ENCODE data around the gene KIF6. TPM values are rescaled to one million over a fixed set of nuclear protein-coding genes. Genes with fewer than 3 reads are reported as not detected.
"Not testable (repeated sequence)": the region's sequence is repeated elsewhere in the genome, so short reads cannot be mapped to it uniquely, and the experiment has no call there.

Gene KIF6
- total and polyA plus RNA-seq, 5 donors: 0.25 to 1.4 (median 0.43) TPM

DNA sequence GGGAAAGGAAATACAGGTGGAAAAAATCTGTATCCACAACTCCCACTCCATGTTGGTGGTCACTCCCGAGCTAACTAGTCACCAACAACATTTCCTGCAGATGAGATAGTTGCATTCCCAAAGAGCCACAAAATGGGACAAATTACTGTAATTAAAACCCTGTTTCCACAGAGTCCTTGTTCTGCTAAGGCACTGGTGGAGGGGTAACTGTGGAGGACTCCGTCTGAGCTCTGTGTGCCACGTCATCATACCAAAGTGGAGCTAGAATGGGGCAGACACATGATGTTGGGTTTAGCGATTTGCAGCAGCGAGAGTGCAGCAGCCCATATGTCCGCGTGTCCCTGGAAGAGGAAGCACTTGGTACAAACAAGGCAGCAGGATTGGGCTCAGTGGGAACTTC lies 230.2 kb downstream of the KIF6 start:
- ATAC-seq: no peak
- 84% methylated on average over 7 of the region's 7 CpGs for WGBS
- H3K4me1 ChIP-seq (ENCODE audit: control insufficient read depth, insufficient read depth, low read length): peaks cover 2% of the 10 kb centered on the region

DNA sequence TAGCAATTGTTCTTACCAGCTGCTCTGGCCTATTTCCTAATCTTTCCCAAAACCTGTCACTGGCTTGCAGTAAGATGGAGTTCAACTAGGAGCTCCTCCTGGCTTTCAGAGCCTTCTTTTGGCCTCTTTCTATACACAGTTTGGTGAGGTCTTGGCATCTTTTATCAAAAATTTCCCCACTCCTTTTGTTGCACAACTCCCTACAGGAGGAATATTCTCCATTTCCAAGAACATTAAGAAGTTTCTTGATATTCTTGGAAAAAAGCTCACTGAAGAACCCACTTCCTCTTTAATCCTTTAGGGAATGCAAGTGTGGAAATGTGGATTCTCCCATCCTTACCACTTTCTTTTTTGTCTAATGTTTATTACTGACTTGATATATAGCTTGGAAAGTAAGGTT lies 231.4 kb downstream of the KIF6 start:
- no peak for DNase-seq
- Histone ChIP-seq H3K9me3 (ENCODE audit: control insufficient read depth, low read length) (no peaks in the 10 kb centered on the region), H3K27ac (ENCODE audit: low read length) (no peak overlapping the region), H3K4me3 (ENCODE audit: low read length) (no peak overlapping the region), H3K4me1 (ENCODE audit: control insufficient read depth, insufficient read depth, low read length) (peaks cover 2% of the 10 kb centered on the region), H3K27me3 (ENCODE audit: control insufficient read depth, insufficient read depth) (no peaks in the 10 kb centered on the region)
- intact Hi-C loops (cut with DNase I): no loop called here
- ATAC-seq: peak; percentile 23 to 42

More for the DNA sequence above, 230.2 kb downstream of the KIF6 start:
- Histone ChIP-seq H3K27ac (ENCODE audit: low read length) (no peak overlapping the region), H3K9me3 (ENCODE audit: control insufficient read depth, low read length) (no peaks in the 10 kb centered on the region), H3K4me3 (ENCODE audit: low read length) (no peak overlapping the region), H3K27me3 (ENCODE audit: control insufficient read depth, insufficient read depth) (no peaks in the 10 kb centered on the region)
- no peak for DNase-seq
- intact Hi-C loops (cut with DNase I): no loop called here

DNA sequence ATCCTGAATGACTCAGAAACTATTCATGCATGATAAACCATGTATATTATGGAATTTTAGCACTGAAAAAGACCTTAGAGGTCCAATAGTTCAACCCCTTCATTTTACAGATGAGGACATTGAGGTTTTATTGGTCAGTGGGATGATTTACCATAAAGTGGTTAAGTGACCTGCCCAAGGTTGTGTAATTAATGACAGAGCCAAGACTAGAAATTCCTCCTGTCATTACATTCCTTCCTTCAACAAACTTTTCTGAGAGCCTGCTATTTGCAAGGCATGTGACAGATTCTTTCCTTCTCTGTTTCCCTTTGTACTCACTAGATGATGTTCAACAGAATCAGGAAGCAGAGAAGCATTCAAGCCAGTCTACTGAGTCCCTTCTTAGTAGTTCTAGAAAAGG lies 232.0 kb downstream of the KIF6 start:
- no peak overlapping the region for H3K27ac ChIP-seq (ENCODE audit: low read length)
- H3K27me3 ChIP-seq (ENCODE audit: control insufficient read depth, insufficient read depth): no peaks in the 10 kb centered on the region
- ATAC-seq: no peak
- DNase-seq: no peak
- H3K4me1 ChIP-seq (ENCODE audit: control insufficient read depth, insufficient read depth, low read length): peaks cover 2% of the 10 kb centered on the region
- H3K4me3 ChIP-seq (ENCODE audit: low read length): no peak overlapping the region
- no peaks in the 10 kb centered on the region for H3K9me3 ChIP-seq (ENCODE audit: control insufficient read depth, low read length)
- intact Hi-C loops (cut with DNase I): no loop called here

DNA sequence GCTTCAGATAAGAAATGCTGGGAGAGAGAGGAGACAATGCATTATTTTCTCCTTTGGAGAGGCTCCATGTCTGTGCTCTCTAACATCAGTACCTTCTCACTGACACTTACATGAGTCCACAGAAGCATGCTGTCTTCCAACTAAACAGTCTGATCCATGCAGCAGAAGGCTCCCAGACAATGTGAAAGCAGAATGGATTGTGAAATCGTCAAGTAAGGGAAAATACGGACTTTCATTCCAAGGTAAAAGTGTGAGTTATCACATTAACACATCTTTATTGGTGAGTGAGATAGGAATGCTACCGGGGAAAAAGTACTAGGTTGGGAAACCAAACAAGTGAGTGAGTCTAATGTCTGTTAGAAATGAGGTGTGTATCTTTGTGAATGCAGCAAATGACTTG lies 235.1 kb downstream of the KIF6 start:
- peaks cover 4% of the 10 kb centered on the region for H3K4me1 ChIP-seq (ENCODE audit: control insufficient read depth, insufficient read depth, low read length)
- DNase-seq (no peak), ATAC-seq (peak; percentile 62 to 74)
- 33% methylated on average over 3 of the region's 3 CpGs for WGBS
- H3K27ac ChIP-seq (ENCODE audit: low read length): no peak overlapping the region
- H3K9me3 ChIP-seq (ENCODE audit: control insufficient read depth, low read length): no peaks in the 10 kb centered on the region
- no peaks in the 10 kb centered on the region for H3K27me3 ChIP-seq (ENCODE audit: control insufficient read depth, insufficient read depth)
- H3K4me3 ChIP-seq (ENCODE audit: low read length): no peak overlapping the region
- intact Hi-C loops (cut with DNase I): no loop called here

DNA sequence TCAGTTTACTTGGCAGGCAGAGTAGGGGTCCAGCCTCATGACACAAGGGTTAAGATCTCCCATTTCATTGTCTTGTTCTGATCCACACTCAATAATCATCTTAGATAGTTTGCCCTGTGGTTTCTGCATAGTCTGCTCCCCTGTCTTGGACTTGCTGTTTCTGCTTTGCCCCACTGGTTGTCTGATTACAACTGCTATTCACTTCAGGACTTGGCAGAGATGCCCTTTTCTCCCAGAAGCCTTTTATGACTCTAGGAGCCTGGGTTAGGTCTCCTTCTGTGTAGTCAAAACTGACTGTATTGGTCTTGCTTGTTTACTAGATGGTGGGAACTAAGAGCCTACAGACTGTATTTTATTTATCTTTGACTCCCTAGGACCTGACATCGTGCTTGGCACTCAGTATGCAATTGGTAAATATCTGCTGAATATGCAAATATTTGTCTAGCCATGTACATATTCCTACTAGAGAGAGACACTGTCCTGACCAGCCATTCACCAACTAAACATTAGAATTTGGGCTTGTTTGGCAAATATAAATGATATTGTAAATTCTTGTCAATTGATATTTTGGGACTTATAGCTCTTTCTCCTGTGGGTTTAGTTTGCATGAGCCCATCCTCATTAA lies 236.8 kb downstream of the KIF6 start:
- no peak overlapping the region for H3K27ac ChIP-seq (ENCODE audit: low read length)
- 75% methylated on average over 1 of the region's 1 CpG for WGBS
- peaks cover 4% of the 10 kb centered on the region for H3K4me1 ChIP-seq (ENCODE audit: control insufficient read depth, insufficient read depth, low read length)
- H3K9me3 ChIP-seq (ENCODE audit: control insufficient read depth, low read length): no peaks in the 10 kb centered on the region
- DNase-seq (no peak), ATAC-seq (no peak)
- H3K4me3 ChIP-seq (ENCODE audit: low read length): no peak overlapping the region
- intact Hi-C loops (cut with DNase I): no loop called here
- no peaks in the 10 kb centered on the region for H3K27me3 ChIP-seq (ENCODE audit: control insufficient read depth, insufficient read depth)

DNA sequence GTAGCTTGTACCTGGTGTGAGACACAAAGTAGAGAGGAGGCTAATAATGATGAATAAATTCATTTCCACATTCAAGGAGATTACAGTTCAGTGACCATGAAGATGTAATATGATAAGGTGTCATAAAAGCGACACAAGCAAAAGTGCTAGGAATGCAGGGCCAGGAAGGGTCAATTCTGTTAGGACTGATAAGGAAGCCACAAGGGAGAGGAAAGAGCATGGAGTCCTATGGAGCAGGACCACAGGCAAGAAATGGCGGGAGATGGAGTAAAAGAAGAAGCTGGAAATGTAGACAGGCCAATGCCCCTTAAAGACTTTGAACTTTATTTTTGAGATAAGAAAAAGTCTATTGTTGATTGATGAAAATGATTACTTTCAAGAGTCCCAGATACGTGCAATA lies 240.9 kb downstream of the KIF6 start:
- H3K4me3 ChIP-seq (ENCODE audit: low read length): no peak overlapping the region
- H3K4me1 ChIP-seq (ENCODE audit: control insufficient read depth, insufficient read depth, low read length): peaks cover 3% of the 10 kb centered on the region
- intact Hi-C loops (cut with DNase I): no loop called here
- H3K9me3 ChIP-seq (ENCODE audit: control insufficient read depth, low read length): no peaks in the 10 kb centered on the region
- H3K27ac ChIP-seq (ENCODE audit: low read length): no peak overlapping the region
- 79% methylated on average over 3 of the region's 3 CpGs for WGBS
- no peak for ATAC-seq
- DNase-seq: no peak
- no peaks in the 10 kb centered on the region for H3K27me3 ChIP-seq (ENCODE audit: control insufficient read depth, insufficient read depth)

DNA sequence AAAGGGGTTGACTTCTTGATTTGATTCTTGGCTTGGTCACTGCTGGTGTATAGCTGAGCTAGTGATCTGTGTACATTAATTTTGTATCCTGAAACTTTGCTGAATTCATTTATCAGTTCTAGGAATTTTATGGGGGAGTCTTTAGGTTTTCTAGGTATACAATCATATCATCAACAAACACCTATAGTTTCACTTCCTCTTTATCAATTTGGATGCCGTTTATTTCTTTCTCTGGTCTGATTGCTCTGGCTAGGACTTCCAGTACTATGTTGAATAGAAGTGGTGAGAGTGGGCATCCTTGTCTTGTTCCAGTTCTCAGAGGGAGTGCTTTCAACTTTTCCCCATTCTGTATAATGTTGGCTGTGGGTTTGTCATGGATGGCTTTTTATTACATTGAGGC lies 245.4 kb downstream of the KIF6 start:
- H3K27ac ChIP-seq (ENCODE audit: low read length); intact Hi-C loops (cut with DNase I); ATAC-seq; H3K9me3 ChIP-seq (ENCODE audit: control insufficient read depth, low read length); H3K4me1 ChIP-seq (ENCODE audit: control insufficient read depth, insufficient read depth, low read length); H3K27me3 ChIP-seq (ENCODE audit: control insufficient read depth, insufficient read depth); DNase-seq; H3K4me3 ChIP-seq (ENCODE audit: low read length): not testable (repeated sequence)
- 78% methylated on average over 1 of the region's 1 CpG for WGBS

DNA sequence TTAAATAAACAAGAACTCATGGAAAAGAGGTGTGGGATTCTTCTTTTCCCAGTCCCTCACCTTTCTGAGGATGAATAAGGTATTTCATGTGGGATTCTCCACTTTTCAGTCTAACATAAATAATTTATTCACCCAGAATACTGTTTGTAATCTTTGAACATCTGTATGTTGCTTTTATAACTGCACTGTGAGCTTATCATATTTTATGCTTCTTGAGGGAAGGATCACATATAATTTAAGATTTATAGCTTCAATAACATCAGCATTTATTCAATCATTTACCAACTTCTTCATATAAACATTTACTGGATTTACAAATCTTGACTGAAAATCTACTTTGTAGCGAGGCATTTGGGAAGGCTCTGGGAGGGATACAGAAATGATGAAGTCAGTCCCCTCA lies 248.5 kb downstream of the KIF6 start:
- intact Hi-C loops (cut with DNase I): no loop called here
- Histone ChIP-seq H3K4me1 (ENCODE audit: control insufficient read depth, insufficient read depth, low read length) (peaks cover 3% of the 10 kb centered on the region), H3K4me3 (ENCODE audit: low read length) (no peak overlapping the region), H3K27me3 (ENCODE audit: control insufficient read depth, insufficient read depth) (no peaks in the 10 kb centered on the region), H3K9me3 (ENCODE audit: control insufficient read depth, low read length) (no peaks in the 10 kb centered on the region), H3K27ac (ENCODE audit: low read length) (no peak overlapping the region)
- DNase-seq (no peak), ATAC-seq (no peak)
- 89% methylated on average over 1 of the region's 1 CpG for WGBS

DNA sequence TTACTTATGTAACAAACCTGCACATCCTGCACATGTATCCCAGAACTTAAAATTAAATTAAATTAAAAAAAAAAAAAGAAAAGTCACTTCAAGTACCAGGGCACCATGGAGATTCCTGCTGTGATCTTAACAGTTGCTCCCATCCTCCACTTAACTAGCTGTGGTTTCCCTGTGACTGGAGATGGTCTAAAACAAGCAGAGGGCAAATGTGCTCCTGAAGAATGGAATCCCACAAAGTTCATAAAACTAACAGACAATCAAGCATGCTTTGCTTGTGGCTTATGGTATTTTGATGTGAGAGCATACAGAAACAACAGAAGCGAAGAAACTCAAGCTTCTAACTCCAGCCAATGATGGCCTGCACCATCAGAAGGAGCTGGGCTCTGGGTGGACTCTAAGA lies 249.1 kb downstream of the KIF6 start:
- H3K4me1 ChIP-seq (ENCODE audit: control insufficient read depth, insufficient read depth, low read length): peaks cover 3% of the 10 kb centered on the region

DNA sequence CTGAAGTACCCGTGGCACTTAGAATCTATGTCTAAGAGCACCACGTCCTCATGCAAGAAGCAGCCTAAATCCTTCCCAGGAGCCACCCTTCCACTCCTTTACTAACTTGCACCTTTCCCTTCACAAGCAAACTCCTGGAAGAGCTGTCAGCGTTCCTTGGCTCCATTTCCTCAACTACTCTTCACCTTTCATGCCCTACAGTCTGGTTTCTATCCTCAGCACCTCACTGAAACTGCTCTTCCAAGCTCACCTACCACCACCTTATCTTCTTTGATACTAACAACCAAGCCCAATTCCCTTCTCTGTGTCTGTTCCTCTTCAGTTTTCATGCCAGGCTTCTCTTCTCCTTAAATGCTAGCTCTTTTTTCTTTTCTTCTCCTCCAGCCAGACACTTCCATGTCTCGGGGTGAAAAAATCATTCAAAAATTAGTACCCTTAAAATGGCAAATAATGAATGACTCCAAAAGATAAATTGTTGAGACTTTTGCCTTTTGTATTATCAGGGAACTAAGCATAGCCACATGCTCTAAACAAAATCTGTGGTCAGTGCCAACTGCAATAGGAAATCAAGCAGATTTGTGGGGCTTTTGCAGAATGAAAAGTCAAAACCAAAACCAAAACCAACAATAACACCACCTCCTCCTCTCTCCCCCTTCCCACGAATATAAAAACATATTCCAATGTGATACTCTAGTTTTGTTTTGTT lies 253.1 kb downstream of the KIF6 start:
- intact Hi-C loops (cut with DNase I): no loop called here
- peak in 1 of 2 donors; percentile 36 for ATAC-seq
- WGBS: 47% methylated on average over 5 of the region's 5 CpGs

More for the DNA sequence above, 249.1 kb downstream of the KIF6 start:
- Histone ChIP-seq H3K27ac (ENCODE audit: low read length) (no peak overlapping the region), H3K9me3 (ENCODE audit: control insufficient read depth, low read length) (no peaks in the 10 kb centered on the region), H3K27me3 (ENCODE audit: control insufficient read depth, insufficient read depth) (no peaks in the 10 kb centered on the region), H3K4me3 (ENCODE audit: low read length) (no peak overlapping the region)
- intact Hi-C loops (cut with DNase I): no loop called here
- DNase-seq (no peak), ATAC-seq (no peak)
- WGBS: 92% methylated on average over 1 of the region's 1 CpG

DNA sequence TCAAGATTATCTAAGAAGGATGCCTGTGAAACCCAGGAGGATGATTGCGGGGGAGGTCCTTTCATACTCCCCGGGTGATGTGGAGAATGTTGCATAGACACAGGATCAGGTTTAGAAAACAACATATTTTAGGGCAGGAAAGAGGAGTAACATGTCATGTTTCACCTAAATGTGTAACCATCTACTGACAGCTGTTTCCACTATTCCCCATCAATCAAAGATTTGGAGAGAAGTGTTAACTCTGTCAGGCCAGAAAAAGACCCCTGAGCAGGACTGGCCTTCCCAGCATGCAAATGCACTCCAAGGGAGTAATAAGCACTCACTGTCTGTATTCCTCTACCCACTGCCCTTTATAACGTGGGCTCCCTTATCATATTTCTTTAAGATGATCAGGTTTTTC lies 254.7 kb downstream of the KIF6 start:
- 57% methylated on average over 3 of the region's 3 CpGs for WGBS
- no peaks in the 10 kb centered on the region for H3K27me3 ChIP-seq (ENCODE audit: control insufficient read depth, insufficient read depth)
- no peak overlapping the region for H3K4me3 ChIP-seq (ENCODE audit: low read length)
- ATAC-seq (no peak), DNase-seq (no peak)
- peaks cover 3% of the 10 kb centered on the region for H3K4me1 ChIP-seq (ENCODE audit: control insufficient read depth, insufficient read depth, low read length)
- H3K9me3 ChIP-seq (ENCODE audit: control insufficient read depth, low read length): no peaks in the 10 kb centered on the region
- intact Hi-C loops (cut with DNase I): no loop called here
- no peak overlapping the region for H3K27ac ChIP-seq (ENCODE audit: low read length)

More for the DNA sequence above, 253.1 kb downstream of the KIF6 start:
- Histone ChIP-seq H3K4me3 (ENCODE audit: low read length) (no peak overlapping the region), H3K4me1 (ENCODE audit: control insufficient read depth, insufficient read depth, low read length) (peaks cover 3% of the 10 kb centered on the region), H3K27me3 (ENCODE audit: control insufficient read depth, insufficient read depth) (no peaks in the 10 kb centered on the region), H3K9me3 (ENCODE audit: control insufficient read depth, low read length) (no peaks in the 10 kb centered on the region), H3K27ac (ENCODE audit: low read length) (no peak overlapping the region)
- no peak for DNase-seq

All from right cardiac atrium (tissue), 5 donors.